GM19438 (cell line): Measurements from ENCODE around the gene SLC22A7.
"Not testable (repeated sequence)": the region's sequence is repeated elsewhere in the genome, so short reads cannot be mapped to it uniquely, and the experiment has no call there.

Experiments
- ATAC-seq: cut with Tn5 transposase; IDR thresholded peaks from one replicate; pipeline ENCODE4 v1.9.1; 2021; ENCODE audit warnings: low read depth; ENCODE audit not compliant: unreplicated experiment

SLC22A7 gene

DNA sequence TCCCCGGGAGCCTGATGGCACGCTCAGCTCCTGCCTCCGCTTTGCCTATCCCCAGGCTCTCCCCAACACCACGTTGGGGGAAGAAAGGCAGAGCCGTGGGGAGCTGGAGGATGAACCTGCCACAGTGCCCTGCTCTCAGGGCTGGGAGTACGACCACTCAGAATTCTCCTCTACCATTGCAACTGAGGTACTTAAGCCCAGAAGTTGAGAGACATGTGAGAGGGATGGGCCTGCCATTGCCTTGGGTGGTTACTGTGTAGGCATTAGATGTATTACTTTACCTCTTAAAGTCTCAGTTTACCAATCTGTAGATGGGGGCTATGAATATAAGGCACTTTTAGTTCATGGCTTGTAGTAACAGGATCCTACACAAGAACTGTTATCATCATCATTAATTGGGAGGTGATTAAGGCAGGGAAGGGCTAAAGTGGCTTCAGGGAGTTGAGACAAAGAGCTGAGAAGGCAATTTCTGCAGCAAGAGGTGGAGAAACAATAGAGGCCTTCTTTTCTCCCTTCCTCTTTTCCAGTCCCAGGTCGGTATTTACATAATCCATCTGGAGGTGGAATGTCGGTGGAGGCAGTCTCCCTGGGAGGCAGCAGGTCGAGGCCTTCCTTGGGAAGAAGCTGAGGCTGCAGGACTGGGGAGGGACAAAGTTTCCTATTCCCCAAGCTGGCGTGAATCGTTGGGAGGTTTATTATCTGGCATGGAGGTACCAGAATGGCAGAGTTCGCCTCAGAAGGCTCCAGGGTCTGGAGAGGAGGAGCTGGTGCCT is 691 bp downstream of the SLC22A7 start:
- ATAC-seq, result no peak

DNA sequence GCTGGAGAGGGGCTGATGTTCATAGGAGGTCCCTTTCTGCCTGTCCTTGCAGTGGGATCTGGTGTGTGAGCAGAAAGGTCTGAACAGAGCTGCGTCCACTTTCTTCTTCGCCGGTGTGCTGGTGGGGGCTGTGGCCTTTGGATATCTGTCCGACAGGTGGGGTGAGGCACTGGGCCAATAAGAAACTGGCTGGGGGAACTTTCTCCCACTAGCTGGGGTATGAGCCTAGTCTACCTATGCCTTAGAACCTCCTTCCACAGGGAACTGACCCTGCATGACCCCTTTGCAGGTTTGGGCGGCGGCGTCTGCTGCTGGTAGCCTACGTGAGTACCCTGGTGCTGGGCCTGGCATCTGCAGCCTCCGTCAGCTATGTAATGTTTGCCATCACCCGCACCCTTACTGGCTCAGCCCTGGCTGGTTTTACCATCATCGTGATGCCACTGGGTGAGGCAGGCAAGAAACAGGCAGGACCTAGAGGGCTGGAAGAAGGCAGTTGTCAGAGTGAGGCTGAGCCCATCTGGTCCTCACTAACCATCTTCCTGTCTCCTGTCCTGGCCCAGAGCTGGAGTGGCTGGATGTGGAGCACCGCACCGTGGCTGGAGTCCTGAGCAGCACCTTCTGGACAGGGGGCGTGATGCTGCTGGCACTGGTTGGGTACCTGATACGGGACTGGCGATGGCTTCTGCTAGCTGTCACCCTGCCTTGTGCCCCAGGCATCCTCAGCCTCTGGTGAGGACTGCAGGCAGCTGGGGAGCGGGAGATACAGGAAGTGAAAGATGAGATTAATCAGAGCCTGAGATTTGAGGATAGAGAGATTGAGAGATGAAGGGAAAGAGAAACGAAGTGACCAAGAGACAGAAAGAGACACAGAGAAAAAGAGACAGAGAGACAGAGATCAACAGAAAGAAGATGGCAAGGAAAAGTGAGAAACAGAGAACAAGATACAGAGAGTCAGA is 1.6 kb downstream of the SLC22A7 start:
- ATAC-seq, result no peak

DNA sequence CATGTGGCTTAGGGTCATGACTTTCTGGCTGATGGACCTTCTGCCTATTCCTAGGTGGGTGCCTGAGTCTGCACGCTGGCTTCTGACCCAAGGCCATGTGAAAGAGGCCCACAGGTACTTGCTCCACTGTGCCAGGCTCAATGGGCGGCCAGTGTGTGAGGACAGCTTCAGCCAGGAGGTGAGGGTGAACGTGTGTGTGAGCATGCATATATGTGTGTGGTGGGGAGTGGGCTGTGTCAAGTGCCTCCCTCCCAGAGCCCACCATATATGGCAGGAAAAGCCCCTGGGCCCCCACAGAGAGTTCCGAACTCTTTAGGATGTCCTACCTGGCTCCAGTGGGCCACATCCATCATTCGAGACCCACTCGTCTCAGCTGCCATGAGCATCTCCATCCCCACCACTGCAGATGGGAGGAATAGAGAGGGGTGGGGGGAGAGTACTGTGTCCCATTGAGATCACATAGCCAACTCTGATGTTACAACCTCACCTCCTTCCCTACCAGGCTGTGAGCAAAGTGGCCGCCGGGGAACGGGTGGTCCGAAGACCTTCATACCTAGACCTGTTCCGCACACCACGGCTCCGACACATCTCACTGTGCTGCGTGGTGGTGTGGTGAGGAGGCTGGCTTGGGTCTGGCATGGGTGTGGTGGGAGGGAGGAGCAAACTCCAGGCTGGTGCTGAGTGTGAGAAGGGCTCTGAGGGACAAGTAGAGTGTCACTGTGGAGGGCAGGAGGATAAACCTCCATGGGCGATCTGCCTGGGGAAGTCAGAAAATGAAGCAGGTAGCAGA is 3.2 kb downstream of the SLC22A7 start:
- ATAC-seq, result no peak

DNA sequence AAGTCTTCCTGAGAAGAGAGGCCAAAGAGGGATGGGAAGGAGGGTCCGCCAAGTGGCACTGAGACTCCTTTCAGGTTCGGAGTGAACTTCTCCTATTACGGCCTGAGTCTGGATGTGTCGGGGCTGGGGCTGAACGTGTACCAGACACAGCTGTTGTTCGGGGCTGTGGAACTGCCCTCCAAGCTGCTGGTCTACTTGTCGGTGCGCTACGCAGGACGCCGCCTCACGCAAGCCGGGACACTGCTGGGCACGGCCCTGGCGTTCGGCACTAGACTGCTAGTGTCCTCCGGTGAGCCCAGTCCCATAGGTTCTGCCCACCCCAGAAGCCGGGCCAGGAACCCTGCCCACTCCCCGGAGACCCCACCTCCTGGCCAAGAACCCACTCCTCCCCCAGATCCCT is 4.1 kb downstream of the SLC22A7 start:
- no peak for ATAC-seq

DNA sequence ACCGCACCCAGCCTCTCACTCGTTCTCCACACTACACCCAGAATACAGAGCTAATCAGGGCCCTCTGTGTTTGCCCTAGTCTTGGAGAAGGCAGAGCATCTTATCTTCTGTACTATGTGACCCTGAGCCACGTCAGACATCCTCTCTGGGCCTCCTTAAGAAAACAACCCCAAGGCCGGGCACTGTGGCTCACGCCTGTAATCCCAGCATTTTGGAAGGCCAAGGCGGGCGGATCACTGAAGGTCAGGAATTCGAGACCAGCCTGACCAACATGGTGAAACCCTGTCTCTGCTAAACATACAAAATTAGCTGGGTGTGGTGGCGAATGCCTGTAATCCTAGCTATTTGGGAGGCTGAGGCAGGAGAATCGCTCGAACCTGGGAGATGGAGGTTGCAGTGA is 4.9 kb downstream of the SLC22A7 start:
- not testable (repeated sequence) for ATAC-seq

DNA sequence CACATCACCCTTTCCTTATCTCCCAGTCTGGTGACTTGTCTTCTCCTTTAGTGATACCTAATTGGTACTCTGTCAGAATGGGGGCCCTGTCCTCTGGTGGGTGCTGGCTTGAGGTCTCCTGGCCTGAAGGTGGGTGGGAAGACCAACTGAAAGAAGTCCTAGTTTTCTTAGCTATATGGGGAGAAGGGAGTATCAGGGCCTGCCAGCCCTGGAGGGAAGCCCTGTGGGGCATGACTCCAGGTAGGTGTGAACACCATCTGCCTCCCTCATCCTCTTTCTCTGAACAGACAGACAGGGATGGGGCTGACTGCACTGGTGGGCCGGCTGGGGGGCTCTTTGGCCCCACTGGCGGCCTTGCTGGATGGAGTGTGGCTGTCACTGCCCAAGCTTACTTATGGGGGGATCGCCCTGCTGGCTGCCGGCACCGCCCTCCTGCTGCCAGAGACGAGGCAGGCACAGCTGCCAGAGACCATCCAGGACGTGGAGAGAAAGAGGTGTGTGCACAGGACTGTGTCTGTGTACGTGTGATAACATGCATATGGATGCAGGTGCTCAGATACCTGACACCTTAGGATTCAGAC is 5.8 kb downstream of the SLC22A7 start:
- no peak for ATAC-seq

DNA sequence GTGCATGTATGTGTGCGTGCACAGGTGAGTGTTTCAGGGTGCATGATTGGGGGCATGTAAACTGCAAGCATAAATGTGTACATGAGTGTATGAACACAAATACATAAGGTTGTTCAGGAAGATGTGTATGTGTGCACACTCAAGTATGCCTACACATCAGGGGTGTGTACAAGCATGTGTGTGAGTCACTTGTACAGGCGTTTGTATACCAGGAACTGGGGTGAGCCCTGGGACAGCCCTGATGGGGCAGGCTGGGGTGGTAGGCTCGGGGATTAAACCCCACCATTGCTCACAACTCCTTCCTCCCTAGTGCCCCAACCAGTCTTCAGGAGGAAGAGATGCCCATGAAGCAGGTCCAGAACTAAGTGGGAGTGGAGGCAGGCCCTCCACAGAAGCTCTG is 6.3 kb downstream of the SLC22A7 start:
- no peak for ATAC-seq

DNA sequence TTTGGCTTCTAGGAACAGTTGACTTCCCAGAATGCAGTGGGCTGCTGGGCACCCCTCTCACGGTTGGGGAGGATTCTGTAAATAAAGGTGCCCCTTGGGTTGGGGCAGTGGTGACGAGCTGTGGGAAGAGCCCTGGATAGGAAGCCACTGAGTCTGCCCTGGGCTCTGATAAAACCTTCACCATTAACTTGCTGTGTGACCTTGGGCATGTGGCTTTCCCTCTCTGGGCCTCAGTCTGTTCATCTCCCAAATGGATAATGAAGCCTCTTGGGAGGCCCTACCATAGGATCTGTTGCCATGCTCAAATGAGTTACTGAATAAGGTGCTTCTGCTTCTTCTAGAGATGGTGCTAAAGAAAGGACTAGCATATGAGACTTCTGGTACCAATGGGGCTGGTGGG is 6.8 kb downstream of the SLC22A7 start:
- ATAC-seq, result no peak

DNA sequence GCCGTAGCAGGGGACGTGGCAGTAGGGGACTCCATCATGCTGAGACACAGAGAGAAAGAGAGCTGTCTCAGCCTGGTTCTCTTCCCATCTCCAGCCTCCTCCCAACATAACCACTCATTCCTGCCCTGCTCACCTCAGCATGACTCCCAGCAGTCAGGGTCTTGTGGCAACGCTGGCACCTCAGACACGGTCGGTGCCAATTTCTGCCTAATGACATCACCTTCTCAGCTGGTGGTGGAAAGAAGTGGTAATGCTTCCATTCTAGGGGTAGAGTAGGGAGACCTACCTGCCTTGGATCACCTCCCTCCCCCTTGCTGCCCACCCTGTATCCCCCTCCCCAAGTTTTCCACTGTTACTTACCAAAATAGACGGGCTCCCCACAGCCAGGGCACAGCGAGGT is 8.0 kb downstream of the SLC22A7 start:
- no peak for ATAC-seq

DNA sequence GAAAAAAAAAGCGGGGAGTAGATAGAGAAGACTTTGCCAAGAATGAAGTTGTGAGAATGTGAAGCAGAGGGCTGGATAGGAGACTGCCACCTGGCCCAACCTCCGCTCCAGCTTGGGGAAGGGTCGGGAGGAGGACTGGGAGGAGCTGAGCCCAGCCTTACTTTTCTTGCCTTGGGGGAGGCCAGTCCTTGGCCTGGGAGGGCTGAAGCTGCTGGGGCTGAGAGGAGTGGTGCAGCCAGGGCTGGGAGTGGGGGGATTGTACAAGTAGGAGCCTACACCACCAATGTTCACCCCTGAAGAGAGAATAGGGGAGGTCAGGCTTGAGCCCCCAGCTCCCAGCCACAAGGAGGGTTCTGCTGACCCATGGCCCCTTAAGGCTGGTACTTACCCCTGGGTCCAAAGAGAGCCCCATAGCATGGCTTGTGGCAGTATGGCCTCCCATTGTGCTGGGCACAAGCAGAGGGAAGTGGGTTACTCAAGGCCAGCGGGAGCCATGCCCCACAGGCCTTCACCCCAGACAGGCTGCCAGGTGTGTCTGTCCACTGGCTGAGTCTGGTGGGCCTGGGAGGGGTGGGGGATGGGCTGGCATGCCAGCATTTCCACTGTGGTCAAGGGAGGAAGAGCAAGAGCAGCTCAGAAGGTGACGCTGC is 9.5 kb downstream of the SLC22A7 start:
- ATAC-seq, result no peak

DNA sequence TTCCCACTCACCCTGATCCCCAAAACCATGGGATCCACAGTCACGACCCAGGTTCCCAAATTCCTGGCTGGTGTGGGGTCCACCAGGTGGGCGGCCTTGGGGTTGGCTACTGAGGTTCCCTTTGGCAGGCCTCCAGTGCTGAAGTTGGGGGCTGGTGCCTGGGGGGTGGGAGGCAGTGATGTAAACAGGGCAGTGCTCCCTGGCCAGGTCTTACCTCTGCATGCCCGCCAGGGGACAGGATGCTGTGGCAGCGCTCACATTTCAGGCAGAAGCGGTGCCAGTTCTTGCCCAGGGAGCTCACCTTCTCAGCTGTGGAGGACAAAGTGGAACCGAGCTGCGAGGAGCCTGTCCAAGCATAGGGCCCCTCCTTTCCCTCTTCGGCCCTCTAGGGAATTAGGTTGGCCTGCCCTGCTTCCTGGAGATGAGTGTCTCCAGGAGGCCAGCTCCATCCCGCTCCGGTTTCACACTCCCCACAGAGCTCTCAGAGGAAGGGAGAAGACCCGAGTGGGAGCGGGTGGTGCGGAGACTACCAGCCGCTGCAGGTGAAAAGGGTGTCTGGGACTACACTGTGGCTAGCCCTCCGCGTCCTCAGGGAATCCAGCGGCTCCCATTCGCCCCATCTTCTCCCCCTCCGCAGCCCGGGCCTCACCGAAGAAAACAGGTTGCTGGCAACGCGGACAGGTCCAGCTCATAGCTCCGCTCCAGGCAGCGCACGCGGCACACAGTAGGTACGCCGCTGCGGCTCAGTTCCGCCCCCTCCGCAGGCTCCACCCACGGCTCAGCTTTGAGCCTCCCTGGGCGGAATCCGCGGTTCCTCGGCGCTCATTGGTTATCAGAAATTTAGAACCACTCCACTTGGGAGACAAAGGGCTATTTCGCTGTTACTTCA is 10.3 kb downstream of the SLC22A7 start, which contains the start of gene CRIP3:
Gene CRIP3, minus strand, starts transcription at position 726 of the 889 bp plus-strand sequence. Its CDS starts 34 bp downstream, at position 692.
- ATAC-seq, result peak; percentile 61

DNA sequence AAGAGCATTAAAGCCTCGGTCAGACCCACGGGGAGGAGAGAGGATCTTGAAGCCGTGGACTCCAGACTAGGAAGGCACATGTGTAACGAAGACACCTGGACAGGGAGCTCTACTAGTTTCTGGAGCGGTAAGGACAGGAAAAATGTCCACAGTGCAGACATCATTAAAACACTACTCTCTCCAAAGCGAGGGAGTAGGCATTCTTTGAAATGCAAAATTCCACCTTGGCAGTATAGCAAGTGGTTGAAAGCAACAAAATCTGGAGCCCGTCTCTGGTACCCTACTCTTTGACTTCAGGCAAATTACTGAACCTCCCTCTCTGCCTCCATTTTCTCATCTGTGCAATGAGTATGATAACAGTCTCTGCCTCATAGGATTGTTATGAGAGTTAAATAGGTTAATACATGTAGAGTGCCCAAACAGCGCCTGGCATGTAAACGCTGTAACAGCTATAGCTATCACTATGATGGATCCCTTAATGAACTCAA is 11.0 kb downstream of the SLC22A7 start:
- no peak for ATAC-seq

DNA sequence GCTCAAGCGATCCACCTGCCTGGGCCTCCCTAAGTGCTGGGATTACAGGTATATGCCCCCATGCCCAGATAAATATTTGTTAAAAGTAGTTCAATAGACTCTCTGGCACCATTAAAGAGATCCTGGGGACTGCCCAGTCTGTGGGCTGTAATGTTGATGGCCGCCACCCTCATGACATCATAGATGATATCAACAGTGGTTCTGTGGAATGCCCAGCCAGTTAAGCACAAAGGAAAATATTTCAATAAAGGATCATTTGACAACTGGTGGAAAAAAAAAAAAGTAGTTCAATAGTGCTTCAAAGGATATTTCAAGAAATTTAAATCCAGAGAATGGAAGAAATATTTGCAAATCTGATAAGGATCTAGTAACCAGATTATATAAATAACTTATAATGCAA is 12.1 kb downstream of the SLC22A7 start:
- ATAC-seq, result no peak

DNA sequence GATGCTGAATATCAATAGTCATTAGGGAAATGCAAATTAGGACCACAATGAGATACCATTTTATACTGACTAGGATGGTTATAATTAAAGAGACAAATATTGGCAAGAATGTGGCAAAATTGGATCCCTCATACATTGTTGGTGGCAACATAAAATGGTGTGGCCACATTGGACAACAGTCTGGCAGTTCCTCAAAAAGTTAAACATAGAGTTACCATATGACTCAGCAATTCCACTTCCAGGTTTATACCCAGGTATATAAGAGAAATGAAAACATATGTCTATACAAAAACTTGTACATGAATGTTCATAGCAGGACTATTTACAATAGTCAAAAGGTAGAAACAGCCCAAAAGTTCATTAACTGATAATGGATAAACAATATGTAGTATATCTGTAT is 12.6 kb downstream of the SLC22A7 start:
- ATAC-seq, result no peak

DNA sequence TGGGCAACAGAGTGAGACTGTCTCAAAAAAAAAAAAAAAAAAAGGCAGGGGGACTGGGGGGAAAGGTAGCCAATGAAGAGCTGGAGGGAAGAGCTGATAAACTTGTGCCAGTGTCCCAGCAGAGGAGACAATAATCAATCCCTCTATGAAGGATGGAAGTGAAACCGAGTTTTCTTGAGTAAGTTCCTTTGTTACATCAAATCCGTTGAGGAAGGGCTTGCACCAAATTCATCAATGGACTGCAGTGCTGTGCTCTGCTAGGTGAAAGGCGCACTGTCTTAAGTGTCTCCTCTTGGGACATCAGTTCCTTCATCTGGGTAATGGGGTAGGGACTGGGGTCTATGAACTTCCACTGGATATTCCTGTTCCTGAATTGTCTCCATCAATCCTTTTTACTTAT is 13.6 kb downstream of the SLC22A7 start:
- ATAC-seq, result no peak

DNA sequence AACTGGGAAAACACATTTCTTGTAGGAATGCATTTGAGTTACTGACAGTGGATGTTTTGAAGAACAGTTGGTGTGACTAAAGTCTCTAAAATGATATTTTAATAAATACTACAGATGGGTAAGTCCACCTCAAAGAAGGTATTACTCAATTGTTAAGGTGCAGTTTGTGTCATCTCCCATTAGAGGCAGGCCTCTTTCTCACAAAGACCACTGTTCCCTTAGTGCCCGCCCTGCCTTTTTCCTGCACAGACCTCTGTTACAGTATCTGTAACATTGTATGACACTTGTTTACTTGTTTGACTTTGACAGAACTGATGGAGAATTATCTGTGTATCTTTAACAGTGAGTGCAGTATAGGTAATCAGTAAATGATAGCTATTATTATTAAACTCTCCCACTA is 15.8 kb downstream of the SLC22A7 start:
- ATAC-seq, result no peak

DNA sequence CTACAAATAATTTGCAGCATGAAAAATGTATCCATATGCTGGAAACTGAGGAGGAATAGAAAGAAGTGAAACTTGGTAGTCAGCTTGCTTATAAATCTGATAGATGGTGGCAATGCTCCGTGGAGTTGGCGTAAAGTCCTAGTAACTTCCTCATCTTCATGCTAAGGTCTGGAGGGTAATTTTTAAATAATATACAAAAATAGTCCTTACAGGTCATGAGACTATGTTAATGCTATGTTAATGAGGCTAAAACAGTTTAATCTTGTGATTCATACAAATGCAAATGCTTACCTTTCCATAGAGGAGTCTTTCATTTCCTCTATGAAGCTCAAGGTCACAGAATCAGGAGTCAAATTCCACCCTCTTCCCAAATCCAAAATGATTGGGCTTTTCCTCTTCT is 20.0 kb downstream of the SLC22A7 start:
- no peak for ATAC-seq

DNA sequence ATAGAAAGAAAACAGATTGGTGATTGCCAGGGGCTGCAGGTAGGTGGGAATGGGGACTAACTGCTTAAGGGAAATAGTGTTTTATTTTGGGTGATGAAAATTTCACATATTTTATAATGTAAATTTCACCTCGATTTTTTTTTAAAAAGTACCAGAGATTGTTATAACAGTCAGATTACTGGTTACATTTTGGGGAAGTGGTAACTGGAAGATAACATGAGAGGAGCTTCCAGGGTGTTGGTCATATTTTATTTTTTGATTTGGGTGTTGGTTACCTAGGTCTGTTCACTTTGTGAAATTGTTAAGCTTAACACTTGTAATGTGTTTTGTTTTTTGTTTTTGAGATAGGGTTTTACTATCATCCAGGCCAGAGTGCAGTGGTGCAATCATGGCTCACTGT is 27.8 kb downstream of the SLC22A7 start:
- ATAC-seq, result no peak

DNA sequence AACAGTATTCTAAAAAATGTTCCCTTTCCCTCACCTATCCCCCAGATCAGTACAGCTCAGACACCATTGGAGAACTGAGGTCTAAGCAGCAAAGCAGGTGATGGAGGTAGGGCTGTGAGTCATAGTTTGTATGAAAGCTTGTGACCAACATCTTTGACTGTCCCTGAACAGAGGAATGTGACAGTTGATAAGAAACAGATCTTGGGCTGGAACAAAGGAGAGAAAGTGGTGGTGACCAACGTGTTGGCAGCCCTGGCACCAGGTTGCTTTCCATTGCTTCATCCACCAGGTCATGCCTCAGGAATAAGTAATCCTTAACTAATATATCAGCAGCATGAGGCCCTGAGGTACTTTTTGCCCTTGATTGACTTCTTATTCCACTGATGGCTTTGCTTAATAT is 30.5 kb downstream of the SLC22A7 start:
- no peak for ATAC-seq
